ENCODE data around the gene SOBP. TPM values are rescaled to one million over a fixed set of nuclear protein-coding genes. Genes with fewer than 3 reads are reported as not detected.

Gene SOBP
- polyA plus RNA-seq, 2 of the 4 experiments (the other 2 are of a cell fraction): 0.18 to 0.53 TPM

- TF ChIP-seq TFCP2L1 (CRISPR knock-in tag; IDR thresholded peaks at IDR 0.05): no peak
Measured at GRCh38 chr6:107533415-107534059, 43.6 kb downstream of the SOBP start (continued).

DNA sequence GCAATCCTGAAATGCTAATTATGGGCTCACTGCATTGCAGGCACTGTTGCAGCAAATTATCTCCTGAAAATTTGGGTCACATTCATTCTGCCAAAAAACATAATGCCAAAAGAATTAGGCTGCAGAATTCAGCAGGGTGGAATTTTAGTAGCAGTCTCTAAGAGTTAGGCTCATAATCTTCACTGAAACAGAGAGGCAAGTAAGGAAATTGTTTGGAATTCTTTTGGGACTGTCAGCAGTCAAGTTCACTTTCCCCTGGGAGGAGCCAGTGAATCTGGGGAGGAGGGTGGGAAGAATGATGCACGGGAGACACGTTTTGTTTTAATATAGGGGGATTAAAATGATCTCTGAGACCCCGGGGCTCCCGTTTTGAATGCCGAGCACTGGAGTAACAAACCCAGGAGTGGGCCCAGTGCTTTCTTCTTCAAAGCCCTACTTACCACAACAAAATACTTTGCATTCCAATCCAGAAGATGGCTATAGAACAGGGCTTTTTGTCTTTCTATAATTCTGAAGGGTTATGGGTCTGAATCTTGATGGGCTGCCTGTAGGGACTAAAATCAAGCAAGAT is 44.7 kb downstream of the SOBP start:
- Histone ChIP-seq H3K4me2 (no peak overlapping the region), H3K9me3 (no peaks in the 10 kb centered on the region), H3K4me3 (no peak overlapping the region), H3K4me1 (peaks cover 8% of the 10 kb centered on the region; the same call in 2 of the 3 replicates), H3K27ac (no peak overlapping the region)
- ATAC-seq: no peak
- FAIRE-seq: no peak
- POLR2A ChIA-PET: no interaction called here
- no peak for DNase-seq (ENCODE audit: low read depth in 1 of 2, low spot score in 1 of 2)
- CTCF ChIA-PET: no interaction called here
- 51% methylated on average over 5 of the region's 5 CpGs for WGBS (ENCODE audit: missing lambda C conversion rate)
- TF ChIP-seq RNF2 (IDR thresholded peaks at IDR 0.05; ENCODE audit: borderline replicate concordance, low read depth): no peak
- TF ChIP-seq ATOH8 (CRISPR knock-in tag; IDR thresholded peaks at IDR 0.05; ENCODE audit: low read depth): no peak
- TF ChIP-seq NPAS2 (CRISPR knock-in tag; IDR thresholded peaks at IDR 0.05; ENCODE audit: borderline replicate concordance): no peak
- TF ChIP-seq FOSL2 (IDR thresholded peaks at IDR 0.05): no peak
- no peak for TF ChIP-seq FOSL2 (CRISPR knock-in tag; IDR thresholded peaks at IDR 0.05)
- TF ChIP-seq HEYL (CRISPR knock-in tag; IDR thresholded peaks at IDR 0.05): no peak
- no peak for TF ChIP-seq KDM1A (IDR thresholded peaks at IDR 0.05; ENCODE audit: low read depth)
- no peak for TF ChIP-seq CEBPB (IDR thresholded peaks at IDR 0.05)
- TF ChIP-seq NR3C1 (IDR thresholded peaks at IDR 0.05): no peak
- TF ChIP-seq FOXS1 (CRISPR knock-in tag; IDR thresholded peaks at IDR 0.05): no peak

- H3K9me3 ChIP-seq: no peaks in the 10 kb centered on the region
- no peak for ATAC-seq
- no peak overlapping the region for H3K27ac ChIP-seq
- H3K4me1 ChIP-seq: peaks cover 16% of the 10 kb centered on the region; the same call in 2 of the 3 replicates
- no peak for DNase-seq (ENCODE audit: low read depth in 1 of 2, low spot score in 1 of 2)
- ChIA-PET CTCF (no interaction called here), POLR2A (no interaction called here)
- FAIRE-seq: no peak
- TF ChIP-seq ZSCAN20 (CRISPR knock-in tag; IDR thresholded peaks at IDR 0.05) (no peak), RAD21 (conservative IDR thresholded peaks at IDR 0.05 in 1 of 2, IDR thresholded peaks at IDR 0.05 in 1 of 2) (no peak), MAFK (IDR thresholded peaks at IDR 0.05; ENCODE audit: partially characterized antibody) (no peak), E2F6 (IDR thresholded peaks at IDR 0.05; ENCODE audit: borderline replicate concordance, low read depth) (no peak), SMC3 (IDR thresholded peaks at IDR 0.05) (no peak), MAZ (IDR thresholded peaks at IDR 0.05; ENCODE audit: borderline replicate concordance, low read depth, low read length) (no peak), EP300 (IDR thresholded peaks at IDR 0.05) (no peak), POLR2AphosphoS2 (conservative IDR thresholded peaks at IDR 0.05; ENCODE audit: low read length) (no peak), KDM1A (IDR thresholded peaks at IDR 0.05; ENCODE audit: low read depth) (no peak), HOXB5 (CRISPR knock-in tag; IDR thresholded peaks at IDR 0.05) (no peak), JUN (IDR thresholded peaks at IDR 0.05) (no peak), HEYL (CRISPR knock-in tag; IDR thresholded peaks at IDR 0.05) (no peak)
- no peak overlapping the region for H3K4me2 ChIP-seq
- H3K4me3 ChIP-seq: no peak overlapping the region
- WGBS (ENCODE audit: missing lambda C conversion rate): 82% methylated on average over 1 of the region's 1 CpG
Measured at GRCh38 chr6:107535626-107536025, 45.7 kb downstream of the SOBP start.

Data from A549 (cell line).